Measurements from ENCODE around the gene SPEF2.
"Not testable (repeated sequence)": the region's sequence is repeated elsewhere in the genome, so short reads cannot be mapped to it uniquely, and the experiment has no call there.

DNA sequence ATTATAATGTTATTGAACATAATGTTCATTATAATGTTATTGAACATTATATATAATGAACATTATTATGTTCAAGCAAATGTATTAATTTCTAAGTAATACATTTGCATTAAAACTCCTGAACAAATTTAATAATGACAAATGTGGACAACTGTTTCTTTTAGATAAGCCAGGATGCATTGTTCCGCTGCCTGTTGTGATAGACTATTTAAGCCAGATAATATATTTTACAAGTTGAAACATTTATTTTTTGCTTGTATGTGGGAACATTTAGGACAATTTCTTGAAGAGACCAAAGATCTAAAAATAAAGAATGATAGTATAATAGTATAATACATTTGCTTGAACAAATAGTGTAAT is 54.6 kb downstream of the SPEF2 start:
- not testable (repeated sequence) for TF ChIP-seq POLR2AphosphoS5, POLR2A (IDR thresholded peaks at IDR 0.05; ENCODE audit: low read depth, low read length)

Measured in GM12891 (cell line).